COLO668 (cell line): ENCODE results near the gene GARIN5B.

Source experiments
- DNase-seq: peaks from one replicate; lab custom pipeline; 2025; ENCODE audit not compliant: unreplicated experiment; lab: John Stamatoyannopoulos, UW

Gene GARIN5B

GRCh38 chr19:55325172-55325571 is 37.9 kb downstream of the GARIN5B start, which contains the start of gene TMEM150B:
TMEM150B (minus strand) TSS chr19:55325341; CDS start chr19:55321036, 4,305 bp downstream.
- no peak for DNase-seq

DNA sequence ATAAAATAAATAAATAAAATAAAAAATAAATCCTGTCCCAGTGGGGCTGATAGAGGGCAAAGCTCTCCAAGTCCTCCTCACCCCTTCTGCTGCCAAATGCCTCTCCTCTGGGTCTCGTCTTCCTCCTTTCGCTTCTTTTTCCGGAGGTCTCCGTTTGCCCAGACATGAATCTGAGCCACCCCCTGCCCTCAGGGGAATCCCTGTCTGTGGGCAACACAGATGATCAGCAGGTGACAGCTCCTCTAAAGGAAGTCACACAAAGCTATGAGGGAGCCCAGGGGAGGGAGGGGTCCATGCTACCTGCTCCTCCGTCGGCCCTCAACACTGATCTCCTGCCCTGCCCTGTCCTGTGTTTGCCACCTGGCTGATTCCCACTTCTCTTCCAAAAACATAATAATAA is 38.4 kb downstream of the GARIN5B start:
- no peak for DNase-seq

GRCh38 chr19:55322204-55322885 is 40.7 kb downstream of the GARIN5B start:
- DNase-seq = no peak

DNA sequence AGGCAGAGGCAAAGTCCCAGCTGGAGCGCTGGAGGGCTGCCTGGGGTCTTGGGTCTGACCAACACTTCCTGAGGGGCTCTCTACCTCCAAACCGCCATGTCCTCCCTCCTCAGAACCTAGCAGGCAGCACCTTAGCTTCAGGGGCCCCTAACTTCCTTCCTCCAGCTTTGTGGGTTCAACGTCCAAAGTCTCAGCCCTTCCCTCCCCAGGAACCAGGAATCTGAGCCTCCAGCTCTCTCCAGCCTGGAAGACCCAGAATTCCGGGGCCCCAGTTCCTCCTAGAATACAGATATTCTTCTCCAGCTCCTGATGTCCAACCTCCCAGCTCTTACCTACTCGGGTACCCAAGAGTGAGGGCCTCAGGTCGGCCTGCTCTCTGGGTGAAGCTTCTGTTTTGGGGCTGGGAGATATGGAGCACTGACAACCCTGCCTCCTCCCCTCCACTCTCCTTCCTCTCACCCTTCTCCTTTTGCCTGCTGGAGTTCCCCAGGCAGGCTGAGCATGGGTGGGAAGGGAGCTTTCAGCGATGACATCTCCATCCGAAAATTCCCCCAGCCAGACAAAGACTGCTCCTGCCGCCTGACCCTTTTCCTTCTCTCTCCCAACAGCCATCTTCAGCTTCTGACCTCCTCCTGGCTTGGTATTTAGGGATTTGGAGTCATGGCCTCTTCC is 41.5 kb downstream of the GARIN5B start:
- no peak for DNase-seq

GRCh38 chr19:55320844-55321419 is 42.1 kb downstream of the GARIN5B start:
- no peak for DNase-seq

DNA sequence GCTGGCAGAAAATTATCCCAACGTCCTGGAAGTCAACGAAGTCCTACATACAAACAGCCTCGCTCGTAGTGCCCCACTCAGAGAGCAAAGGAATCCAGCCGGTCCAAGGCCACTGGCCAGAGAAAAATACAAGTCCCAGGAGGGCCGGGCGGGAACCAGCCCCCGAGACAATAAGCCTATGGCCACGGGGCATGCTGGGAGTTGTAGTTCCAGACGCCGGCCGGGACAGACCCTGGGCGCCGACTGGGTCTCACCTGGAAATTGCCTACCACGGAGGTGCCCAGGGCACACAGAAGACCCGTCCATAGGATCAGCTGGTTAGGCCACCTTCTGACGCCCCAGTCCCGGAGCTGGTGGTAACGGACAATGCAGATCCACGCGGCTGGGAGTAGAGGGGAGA is 43.3 kb downstream of the GARIN5B start:
- DNase-seq = peak; percentile 66

DNA sequence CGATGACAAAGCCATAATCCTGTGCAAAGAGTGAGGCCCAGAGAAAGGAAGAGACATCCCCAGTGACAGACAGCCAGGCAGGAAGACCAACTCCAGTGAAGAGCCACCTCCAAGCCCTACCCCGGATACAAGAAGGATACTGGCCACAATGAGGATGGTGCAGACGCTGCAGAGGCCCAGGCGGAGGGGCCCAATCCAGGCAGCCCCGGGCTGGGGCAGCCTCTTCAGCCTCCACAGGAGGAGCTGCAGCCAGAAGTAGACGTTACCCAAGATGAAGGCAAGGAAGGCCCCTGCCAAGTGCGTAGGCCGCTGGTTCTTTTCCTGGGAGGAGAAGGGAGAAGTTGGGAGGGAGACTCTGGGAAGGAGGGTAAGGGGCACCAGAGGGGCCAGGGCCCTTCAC is 46.4 kb downstream of the GARIN5B start:
- DNase-seq = no peak

DNA sequence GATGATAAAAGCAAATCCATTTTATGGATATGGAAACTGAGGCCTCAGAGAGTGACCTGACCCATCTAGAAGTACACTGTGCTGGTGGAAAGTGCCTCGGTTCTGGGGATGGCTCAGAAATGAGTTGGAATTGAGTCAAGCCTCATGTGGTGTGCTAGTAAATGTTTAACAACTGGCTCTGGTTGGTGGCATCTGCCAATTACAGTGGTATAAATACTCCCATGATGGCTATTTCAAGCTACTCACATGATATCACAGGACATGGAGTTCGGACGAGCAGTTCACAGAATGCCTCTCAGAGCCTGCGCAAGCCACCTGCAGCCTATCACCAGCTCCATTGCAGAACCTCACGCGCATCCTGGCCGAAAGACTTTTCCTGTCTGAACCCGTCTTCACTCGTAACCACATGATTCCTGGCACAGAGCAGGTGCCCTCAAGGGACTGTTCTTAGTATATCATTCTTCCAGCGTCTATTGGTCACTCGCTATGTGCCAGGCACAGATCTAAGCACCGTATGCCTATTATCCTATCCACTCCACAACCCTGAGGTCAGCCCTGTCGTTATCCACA is 47.0 kb downstream of the GARIN5B start:
- no peak for DNase-seq

DNA sequence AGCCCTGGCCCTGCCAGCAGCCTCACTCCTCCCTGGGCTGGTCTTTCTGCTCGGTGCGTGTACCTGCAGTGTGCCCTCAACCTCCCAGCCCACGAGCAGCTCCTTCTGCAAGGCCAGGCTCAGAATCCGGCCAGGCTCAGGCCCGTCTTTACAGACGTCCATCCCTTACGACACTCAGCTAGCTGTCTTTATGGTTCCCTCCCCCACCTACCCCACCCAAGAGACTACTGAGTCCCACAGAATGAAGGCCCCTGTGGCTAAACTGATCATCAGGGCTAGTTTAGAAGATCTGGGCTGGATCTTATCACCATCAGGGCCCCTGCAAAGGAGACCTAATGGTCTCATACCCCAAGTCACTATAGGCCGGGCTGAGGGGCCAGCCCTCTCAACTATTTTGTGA is 48.7 kb downstream of the GARIN5B start:
- no peak for DNase-seq

GRCh38 chr19:55312621-55313512 is 50.2 kb downstream of the GARIN5B start:
- DNase-seq = no peak

GRCh38 chr19:55311797-55312196 is 51.3 kb downstream of the GARIN5B start:
- no peak for DNase-seq

DNA sequence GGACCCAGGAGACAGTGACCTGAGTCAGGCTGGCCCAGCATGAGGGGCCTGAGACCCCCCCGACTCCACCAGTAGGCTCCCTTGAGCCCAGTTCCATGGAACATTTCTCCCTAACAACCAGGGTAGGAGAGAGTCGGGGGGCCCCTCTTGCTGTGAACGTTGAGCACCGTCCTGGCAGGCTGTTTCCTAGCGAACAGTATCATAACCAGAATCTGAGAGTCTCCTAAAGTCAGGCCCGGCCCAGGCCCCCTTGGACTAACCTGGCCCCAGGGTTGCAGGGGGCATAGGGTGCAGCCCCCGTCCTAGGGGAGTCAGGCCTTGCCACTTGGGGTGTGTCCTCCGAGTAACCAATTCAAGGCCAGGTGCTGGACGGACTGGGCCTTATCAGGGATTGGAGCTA is 51.7 kb downstream of the GARIN5B start:
- no peak for DNase-seq

- no peak for DNase-seq
These were observed 52.6 kb downstream of the GARIN5B start for GRCh38 chr19:55310498-55310897.

GRCh38 chr19:55309448-55309847 is 53.6 kb downstream of the GARIN5B start:
- no peak for DNase-seq

- DNase-seq = no peak
These were observed 54.8 kb downstream of the GARIN5B start for GRCh38 chr19:55308281-55308680.

- no peak for DNase-seq
These were observed 56.3 kb downstream of the GARIN5B start for GRCh38 chr19:55306712-55307111.

DNA sequence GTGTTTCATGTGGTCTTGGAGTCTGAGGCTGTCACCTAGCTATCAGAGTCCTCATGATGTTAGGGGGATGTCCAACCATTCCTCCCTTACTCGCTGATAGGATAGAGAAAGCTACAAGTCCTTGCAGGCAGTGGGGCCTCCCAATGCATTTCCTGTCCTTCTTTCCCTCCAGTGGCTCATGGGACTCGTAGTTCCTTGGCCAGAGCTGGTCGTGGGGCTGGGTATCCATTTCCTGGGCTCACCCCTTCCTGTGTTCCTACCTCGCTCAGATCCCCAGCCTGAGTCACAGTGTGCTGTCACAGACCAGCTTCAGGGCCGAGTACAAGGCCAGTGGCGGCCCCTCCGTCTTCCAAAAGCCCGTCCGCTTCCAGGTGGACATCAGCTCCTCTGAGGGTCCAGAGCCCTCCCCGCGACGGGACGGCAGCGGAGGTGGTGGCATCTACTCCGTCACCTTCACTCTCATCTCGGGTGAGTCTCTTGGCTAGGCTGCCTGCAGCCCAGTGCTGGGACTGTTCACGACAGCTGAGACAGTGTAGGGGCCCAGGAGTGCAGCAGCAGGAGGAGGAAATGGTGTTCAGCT is 57.0 kb downstream of the GARIN5B start:
- DNase-seq = no peak

DNA sequence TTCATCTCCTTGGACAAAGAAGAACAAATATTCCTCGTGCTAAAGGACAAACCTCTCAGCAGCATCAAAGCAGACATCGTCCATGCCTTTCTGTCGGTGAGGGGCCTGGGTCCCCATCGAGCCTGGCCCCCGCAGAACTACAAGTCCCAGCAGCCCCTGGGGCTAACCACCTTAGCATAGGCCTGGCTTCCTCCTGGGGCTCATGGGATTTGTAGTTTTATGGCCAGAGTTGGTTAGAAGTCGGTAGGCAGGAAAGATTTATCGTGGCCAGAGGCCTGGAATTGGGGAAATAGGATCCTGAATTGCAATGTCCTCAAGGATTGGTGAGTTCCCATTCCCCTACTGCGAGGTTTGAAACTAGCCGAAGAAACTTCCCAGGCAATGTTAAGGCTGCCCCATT is 57.6 kb downstream of the GARIN5B start:
- DNase-seq = peak; percentile 42

DNA sequence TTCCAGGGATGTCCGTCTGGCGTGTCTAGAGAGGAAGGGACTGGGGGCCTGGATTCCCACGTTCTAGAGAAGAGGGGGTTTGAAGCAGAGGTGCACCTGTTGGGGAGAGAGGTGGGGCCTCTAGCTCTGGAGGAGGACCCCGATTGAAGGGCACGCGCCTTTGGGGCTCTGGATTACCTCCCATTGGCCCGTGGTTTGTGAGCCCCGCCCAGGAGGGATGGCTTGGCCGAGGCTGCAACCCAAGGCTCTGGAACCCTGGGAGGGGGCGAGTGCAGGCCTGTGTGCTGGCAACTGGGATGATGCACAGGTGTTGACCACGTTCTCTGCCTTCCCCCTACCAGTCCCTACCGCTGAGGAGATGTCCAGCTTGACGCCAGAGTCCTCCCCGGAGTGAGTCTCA is 58.1 kb downstream of the GARIN5B start:
- DNase-seq = no peak
